GM18511 (cell line): ENCODE data around the gene IL22RA2.
"Not testable (repeated sequence)": the region's sequence is repeated elsewhere in the genome, so short reads cannot be mapped to it uniquely, and the experiment has no call there.

Experiments
- ATAC-seq: cut with Tn5 transposase; IDR thresholded peaks from one replicate; pipeline ENCODE4 v1.9.1; 2021; ENCODE audit warnings: mild to moderate bottlenecking, moderate library complexity; ENCODE audit not compliant: unreplicated experiment

IL22RA2 gene

GRCh38 chr6:137126875-137127485, 46.5 kb downstream of the IL22RA2 start:
- ATAC-seq = no peak

GRCh38 chr6:137123078-137123477, 50.4 kb downstream of the IL22RA2 start:
- no peak for ATAC-seq

GRCh38 chr6:137122612-137123011, 50.8 kb downstream of the IL22RA2 start:
- peak; percentile 63 for ATAC-seq

GRCh38 chr6:137121401-137121997, 51.9 kb downstream of the IL22RA2 start:
- ATAC-seq = no peak

- ATAC-seq = no peak
These were observed 52.7 kb downstream of the IL22RA2 start for GRCh38 chr6:137120748-137121147.

- ATAC-seq = no peak
These were observed 54.0 kb downstream of the IL22RA2 start for GRCh38 chr6:137119196-137120104.

GRCh38 chr6:137117581-137117980, 55.9 kb downstream of the IL22RA2 start:
- no peak for ATAC-seq

GRCh38 chr6:137116807-137117206, 56.6 kb downstream of the IL22RA2 start:
- no peak for ATAC-seq

GRCh38 chr6:137115658-137116057, 57.8 kb downstream of the IL22RA2 start:
- no peak for ATAC-seq

GRCh38 chr6:137112067-137112355, 61.4 kb downstream of the IL22RA2 start:
- ATAC-seq = no peak

GRCh38 chr6:137111296-137112066, 62.0 kb downstream of the IL22RA2 start:
- no peak for ATAC-seq

- ATAC-seq = no peak
These were observed 65.7 kb downstream of the IL22RA2 start for GRCh38 chr6:137107767-137108105.

- not testable (repeated sequence) for ATAC-seq
These were observed 66.2 kb downstream of the IL22RA2 start for GRCh38 chr6:137107047-137107766.

GRCh38 chr6:137106183-137106582, 67.3 kb downstream of the IL22RA2 start:
- no peak for ATAC-seq

GRCh38 chr6:137105375-137105774, 68.1 kb downstream of the IL22RA2 start:
- no peak for ATAC-seq

GRCh38 chr6:137104926-137105325, 68.5 kb downstream of the IL22RA2 start:
- no peak for ATAC-seq

- peak; percentile 82 for ATAC-seq
These were observed 70.5 kb downstream of the IL22RA2 start for GRCh38 chr6:137102851-137103492.

- peak; percentile 29 for ATAC-seq
These were observed 71.2 kb downstream of the IL22RA2 start for GRCh38 chr6:137102050-137102848.

- ATAC-seq = peak; percentile 33
These were observed 73.6 kb downstream of the IL22RA2 start for GRCh38 chr6:137099689-137100403.
